ENCODE measurements around the gene CHTF8.
"Not testable (repeated sequence)": the region's sequence is repeated elsewhere in the genome, so short reads cannot be mapped to it uniquely, and the experiment has no call there.

The CHTF8 gene

DNA sequence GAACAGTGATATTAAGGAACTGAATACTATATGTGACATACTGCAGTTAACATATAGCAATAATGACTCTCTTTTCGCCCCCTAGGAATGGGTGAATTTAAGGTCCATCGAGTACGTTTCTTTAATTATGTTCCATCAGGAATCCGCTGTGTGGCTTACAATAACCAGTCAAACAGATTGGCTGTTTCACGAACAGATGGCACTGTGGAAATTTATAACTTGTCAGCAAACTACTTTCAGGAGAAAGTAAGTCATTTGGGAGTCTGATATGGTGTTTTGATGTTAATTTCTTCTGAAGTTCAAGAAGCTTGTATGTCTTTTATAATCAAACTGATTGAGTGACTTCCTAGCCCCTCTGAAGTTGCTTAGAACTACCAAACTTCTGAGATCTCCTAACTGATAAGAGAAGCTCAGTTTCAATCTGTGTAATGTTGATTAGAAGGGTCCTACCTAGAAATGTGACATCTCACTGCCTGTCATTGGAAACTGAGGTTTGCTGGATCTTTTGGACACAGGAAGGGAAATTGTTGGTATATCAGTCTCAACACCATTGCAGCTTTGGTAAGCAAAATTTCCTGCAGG is 1.1 kb upstream of the CHTF8 start:
- DNase-seq (ENCODE audit: low read depth) = no peak
- TF ChIP-seq, protein P1, sequence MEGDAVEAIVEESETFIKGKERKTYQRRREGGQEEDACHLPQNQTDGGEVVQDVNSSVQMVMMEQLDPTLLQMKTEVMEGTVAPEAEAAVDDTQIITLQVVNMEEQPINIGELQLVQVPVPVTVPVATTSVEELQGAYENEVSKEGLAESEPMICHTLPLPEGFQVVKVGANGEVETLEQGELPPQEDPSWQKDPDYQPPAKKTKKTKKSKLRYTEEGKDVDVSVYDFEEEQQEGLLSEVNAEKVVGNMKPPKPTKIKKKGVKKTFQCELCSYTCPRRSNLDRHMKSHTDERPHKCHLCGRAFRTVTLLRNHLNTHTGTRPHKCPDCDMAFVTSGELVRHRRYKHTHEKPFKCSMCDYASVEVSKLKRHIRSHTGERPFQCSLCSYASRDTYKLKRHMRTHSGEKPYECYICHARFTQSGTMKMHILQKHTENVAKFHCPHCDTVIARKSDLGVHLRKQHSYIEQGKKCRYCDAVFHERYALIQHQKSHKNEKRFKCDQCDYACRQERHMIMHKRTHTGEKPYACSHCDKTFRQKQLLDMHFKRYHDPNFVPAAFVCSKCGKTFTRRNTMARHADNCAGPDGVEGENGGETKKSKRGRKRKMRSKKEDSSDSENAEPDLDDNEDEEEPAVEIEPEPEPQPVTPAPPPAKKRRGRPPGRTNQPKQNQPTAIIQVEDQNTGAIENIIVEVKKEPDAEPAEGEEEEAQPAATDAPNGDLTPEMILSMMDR (IDR thresholded peaks at IDR 0.05; ENCODE audit: control insufficient read depth, extremely low read depth, insufficient read depth) = no peak
- peak overlapping the region; percentile 69 for H3K4me3 ChIP-seq (ENCODE audit: low read depth, low read length)

DNA sequence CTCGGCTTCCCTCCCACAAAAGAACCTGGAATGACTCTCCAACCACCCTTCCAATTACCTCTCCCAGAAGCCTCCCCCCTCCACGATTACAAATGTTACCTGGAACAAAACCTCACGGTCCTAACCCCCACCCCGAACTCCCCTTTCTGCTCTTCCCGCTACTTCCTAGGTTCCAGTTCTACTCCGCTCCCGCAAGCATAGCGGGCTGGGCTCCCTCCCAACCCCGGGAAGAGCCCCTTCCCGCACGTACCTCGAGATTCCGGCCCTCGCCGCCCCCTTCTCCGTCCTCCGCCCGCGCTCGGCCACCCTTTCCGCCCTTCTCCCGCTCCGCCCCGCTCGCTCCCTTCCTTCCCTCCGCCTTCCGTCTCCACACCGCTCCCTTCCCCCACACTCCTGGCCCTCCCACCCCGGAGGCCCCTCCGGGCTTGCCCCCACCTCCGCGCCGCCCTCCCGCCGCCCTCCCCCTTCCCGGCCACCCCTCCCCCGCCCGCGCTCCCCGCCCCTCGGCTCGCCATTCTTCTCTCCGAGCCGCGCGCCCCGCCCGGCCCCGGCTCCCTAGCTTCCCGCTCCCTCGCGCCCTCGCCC is 457 bp downstream of the CHTF8 start:
- H3K4me3 ChIP-seq (ENCODE audit: low read depth, low read length) = peak overlapping the region; percentile 69
- no peak for DNase-seq (ENCODE audit: low read depth)
- TF ChIP-seq, protein P1 (IDR thresholded peaks at IDR 0.05; ENCODE audit: control insufficient read depth, extremely low read depth, insufficient read depth) = no peak

DNA sequence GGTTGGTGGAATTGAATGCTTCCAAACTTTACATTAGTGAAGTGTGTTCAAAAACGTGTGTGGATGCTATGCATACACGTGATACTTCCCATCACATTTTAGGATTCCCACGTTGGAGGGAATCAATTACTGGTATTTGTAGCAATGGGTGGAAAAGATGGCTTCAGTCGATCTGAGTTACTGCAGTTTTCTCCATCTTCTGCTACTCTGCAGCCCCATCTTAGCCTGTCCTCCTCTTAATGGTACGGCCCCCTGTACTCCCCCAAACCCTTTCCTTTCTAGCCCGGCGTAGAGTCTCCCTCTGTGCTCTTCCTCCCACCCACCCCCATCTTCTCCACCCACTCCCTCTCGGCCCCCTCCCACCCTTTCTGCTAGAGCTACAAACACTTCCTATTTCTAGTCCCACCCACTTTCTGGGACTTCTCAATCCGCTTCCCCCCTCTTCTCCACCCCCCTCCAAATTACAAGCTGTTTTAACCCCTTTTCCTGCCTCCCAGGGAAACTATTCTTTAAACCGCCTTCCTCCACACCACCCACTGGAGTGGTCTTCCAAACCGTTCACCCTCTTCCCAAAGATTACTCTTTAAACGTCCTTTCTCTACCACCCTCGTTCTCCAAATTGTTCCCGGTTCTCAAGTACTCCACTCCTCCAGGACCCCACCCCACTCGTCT is 1.1 kb downstream of the CHTF8 start:
- no peak for DNase-seq (ENCODE audit: low read depth)
- TF ChIP-seq, protein P1 (IDR thresholded peaks at IDR 0.05; ENCODE audit: control insufficient read depth, extremely low read depth, insufficient read depth) = no peak
- H3K4me3 ChIP-seq (ENCODE audit: low read depth, low read length) = peak overlapping the region; percentile 69

DNA sequence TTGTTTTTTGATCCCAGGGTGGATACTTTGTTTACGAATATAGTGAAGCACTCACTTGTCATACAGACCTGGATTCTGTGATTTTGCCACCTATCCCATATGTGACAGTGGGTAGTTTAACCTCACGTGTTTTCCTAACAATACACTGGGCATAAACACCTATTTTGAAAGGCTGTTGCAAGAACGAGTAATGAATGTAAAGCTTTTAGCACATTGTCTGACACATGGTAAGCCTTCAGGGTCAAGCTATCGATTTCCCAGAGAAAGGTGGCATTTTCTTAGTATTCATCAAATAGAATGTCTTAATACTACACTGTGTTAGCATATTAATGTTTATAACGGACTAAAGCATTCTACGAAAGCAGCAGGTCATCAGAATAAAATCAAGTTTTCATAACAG is 1.9 kb downstream of the CHTF8 start:
- no peak overlapping the region for H3K4me3 ChIP-seq (ENCODE audit: low read depth, low read length)
- DNase-seq (ENCODE audit: low read depth) = no peak

DNA sequence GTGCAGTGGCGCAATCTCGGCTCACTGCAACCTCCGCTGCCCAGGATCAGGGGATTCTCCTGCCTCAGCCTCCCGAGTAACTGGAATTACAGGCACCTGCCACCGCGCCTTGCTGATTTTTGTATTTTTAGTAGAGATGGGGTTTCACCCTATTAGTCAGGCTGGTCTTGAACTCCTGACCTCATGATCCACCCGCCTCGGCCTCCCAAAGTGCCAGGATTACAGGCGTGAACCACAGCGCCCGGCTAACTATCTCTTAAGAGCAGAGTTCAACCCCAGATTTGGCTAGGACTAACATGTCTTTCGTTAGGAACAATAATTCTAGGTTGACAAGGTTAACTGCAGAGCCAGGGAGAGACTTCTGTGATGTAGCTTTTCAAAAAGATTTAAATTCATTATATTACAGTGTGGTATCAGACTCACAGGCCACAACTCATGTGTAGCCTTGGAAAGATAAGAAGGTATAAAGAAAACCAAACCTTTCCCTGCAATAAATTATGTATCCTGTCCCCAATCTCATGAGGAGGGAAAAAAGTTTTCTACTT is 4.3 kb downstream of the CHTF8 start:
- no peak for DNase-seq (ENCODE audit: low read depth)
- H3K4me3 ChIP-seq (ENCODE audit: low read depth, low read length) = no peak overlapping the region
- TF ChIP-seq, protein P1 (IDR thresholded peaks at IDR 0.05; ENCODE audit: control insufficient read depth, extremely low read depth, insufficient read depth) = no peak

More for the DNA sequence above, 1.9 kb downstream of the CHTF8 start:
- TF ChIP-seq, protein P1 (IDR thresholded peaks at IDR 0.05; ENCODE audit: control insufficient read depth, extremely low read depth, insufficient read depth) = no peak

DNA sequence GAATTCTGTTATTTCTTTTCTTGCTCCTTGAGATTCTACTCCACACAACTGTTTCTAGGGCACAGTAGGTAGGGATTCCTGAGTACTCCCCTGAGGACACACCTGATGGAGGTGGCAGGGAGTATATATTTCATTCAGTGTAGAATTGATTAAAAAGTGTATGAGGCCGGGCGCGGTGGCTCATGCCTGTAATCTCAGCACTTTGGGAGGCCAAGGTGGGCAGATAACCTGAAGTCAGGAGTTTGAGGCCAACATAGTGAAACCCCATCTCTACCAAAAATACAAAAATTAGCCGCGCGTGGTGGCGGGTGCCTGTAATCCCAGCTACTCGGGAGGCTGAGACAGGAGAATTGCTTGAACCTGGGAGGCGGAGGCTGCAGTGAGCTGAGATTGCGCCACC is 5.6 kb downstream of the CHTF8 start:
- not testable (repeated sequence) for H3K4me3 ChIP-seq (ENCODE audit: low read depth, low read length); DNase-seq (ENCODE audit: low read depth)

DNA sequence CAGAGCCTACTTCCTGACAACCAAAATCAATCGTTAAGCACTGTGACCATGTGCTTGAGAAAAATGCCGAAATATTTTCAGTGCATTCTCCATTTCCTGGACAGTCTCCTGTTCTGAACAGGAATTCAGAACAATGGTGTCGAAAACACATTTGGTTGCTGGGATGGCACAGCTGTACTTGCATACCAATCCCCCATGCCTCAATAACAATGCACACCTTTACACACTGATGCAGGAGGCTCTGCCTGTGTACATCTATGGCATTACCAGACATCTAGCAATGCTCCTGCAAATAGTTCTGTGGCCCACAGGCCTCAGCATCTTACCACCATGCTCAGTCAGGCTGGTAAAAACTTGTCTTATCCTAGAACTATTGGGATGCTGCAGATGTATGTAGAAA is 6.2 kb downstream of the CHTF8 start:
- TF ChIP-seq, protein P1 (IDR thresholded peaks at IDR 0.05; ENCODE audit: control insufficient read depth, extremely low read depth, insufficient read depth) = no peak
- DNase-seq (ENCODE audit: low read depth) = no peak
- no peak overlapping the region for H3K4me3 ChIP-seq (ENCODE audit: low read depth, low read length)

DNA sequence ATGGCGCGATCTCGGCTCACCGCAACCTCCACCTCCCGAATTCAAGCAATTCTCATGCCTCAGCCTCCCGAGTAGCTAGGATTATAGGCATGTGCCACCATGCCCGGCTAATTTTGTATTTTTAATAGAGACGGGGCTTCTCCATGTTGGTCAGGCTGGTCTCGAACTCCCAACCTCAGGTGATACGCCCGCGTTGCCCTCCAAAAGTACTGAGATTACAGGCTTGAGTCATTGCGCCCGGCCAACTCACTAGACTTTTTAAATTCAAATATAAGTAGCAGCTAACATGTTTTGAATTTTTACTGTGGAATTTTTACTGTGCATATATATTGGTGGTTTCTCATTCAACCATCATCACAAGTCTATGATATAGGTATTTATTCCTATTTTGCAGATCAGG is 7.4 kb downstream of the CHTF8 start:
- H3K4me3 ChIP-seq (ENCODE audit: low read depth, low read length); DNase-seq (ENCODE audit: low read depth): not testable (repeated sequence)

DNA sequence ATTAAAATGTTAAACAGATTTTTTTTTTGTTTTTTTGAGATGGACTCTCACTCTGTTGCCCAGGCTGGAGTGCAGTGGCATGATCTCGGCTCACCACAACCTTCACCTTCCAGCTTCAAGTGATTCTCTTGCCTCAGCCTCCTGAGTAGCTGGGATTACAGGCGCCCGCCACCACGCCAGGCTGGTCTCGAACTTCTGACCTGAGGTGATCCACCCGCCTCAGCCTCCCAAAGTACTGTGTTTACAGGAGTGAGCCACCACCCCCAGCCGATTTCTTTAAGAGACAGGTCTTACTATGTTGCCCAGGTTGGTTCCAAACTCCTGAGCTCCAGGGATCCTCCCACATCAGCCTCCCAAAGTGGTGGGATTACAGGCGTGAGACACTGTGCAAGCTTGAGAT is 8.0 kb downstream of the CHTF8 start:
- H3K4me3 ChIP-seq (ENCODE audit: low read depth, low read length); DNase-seq (ENCODE audit: low read depth): not testable (repeated sequence)
